Endothelial cell of umbilical vein (primary cell): ENCODE measurements around the gene CLSTN1. TPM values are rescaled to one million over a fixed set of nuclear protein-coding genes. Genes with fewer than 3 reads are reported as not detected.

Experiments used
- BruUV-seq: library from RNA; stranded (reverse); fragments of 400-500 nt; replicated peaks from 2 replicates; lab custom pipeline; 2021; lab: Mats Ljungman, UMichigan
- CTCF ChIA-PET: fragments of 300-600, 350-600 bp; sonication (Branson Sonifier 250); formaldehyde crosslinking; loops from one replicate; lab custom pipeline; 2021; ENCODE audit warnings: antibody characterized with exemption, inconsistent platforms; lab: Charles Lee
- POLR2A ChIA-PET: fragments of 300-600, 350-600 bp; sonication (Branson Sonifier 250); formaldehyde crosslinking; loops from one replicate; lab custom pipeline; 2021; ENCODE audit warnings: antibody characterized with exemption, inconsistent platforms; lab: Charles Lee
- DNase-seq: peaks from one replicate; pipeline ENCODE4 v3.0.0-alpha.2; 2011; ENCODE audit warnings: low read depth, low spot score
- FAIRE-seq: peaks from 2 replicates; lab custom pipeline; 2011; peaks lifted over from hg19 to GRCh38; lab: Jason Lieb, UNC
- H2AFZ ChIP-seq: 2 replicates; pipeline ENCODE4 v1.6.0; 2012; ENCODE audit warnings: low read depth, low read length, control low read depth, inconsistent platforms
- H3K27ac ChIP-seq: 2 replicates; pipeline ENCODE4 v1.5.1; 2011; ENCODE audit warnings: low read depth, mild to moderate bottlenecking, control low read depth, low read length, moderate library complexity; ENCODE audit not compliant: insufficient read depth
- H3K27me3 ChIP-seq, 2 experiments: 2 replicates each; pipeline versions ENCODE4 v1.6.0 to v1.6.1; 2011; ENCODE audit warnings: low read length in 2 of 2, mixed read lengths in 1 of 2; ENCODE audit not compliant: control insufficient read depth in 2 of 2, insufficient read depth in 2 of 2
- H3K36me3 ChIP-seq, 2 experiments: 2 replicates in 1 of 2; 3 replicates in 1 of 2; pipeline ENCODE4 v1.5.1; 2011; ENCODE audit warnings: low read length in 2 of 2, mild to moderate bottlenecking in 1 of 2, moderate library complexity in 1 of 2; ENCODE audit not compliant: control insufficient read depth in 2 of 2, insufficient read depth in 2 of 2; ENCODE audit errors: extremely low read depth in 1 of 2
- H3K4me1 ChIP-seq: 3 replicates; pipeline ENCODE4 v1.5.1; 2011; ENCODE audit warnings: mild to moderate bottlenecking, low read length; ENCODE audit not compliant: control insufficient read depth, insufficient read depth; ENCODE audit errors: extremely low read depth
- H3K4me2 ChIP-seq: 2 replicates; pipeline ENCODE4 v1.6.1; 2011; ENCODE audit warnings: low read length, control low read depth, mixed read lengths; ENCODE audit not compliant: insufficient read depth
- H3K4me3 ChIP-seq, 3 experiments: fragments of 200-600 bp in 1 of 3; sonication (generic), shearing (Covaris generic) in 1 of 3; replicated peaks in 1 of 3; 2 replicates each; pipeline ENCODE4 v1.5.1; 2011 to 2016; ENCODE audit warnings: control low read depth in 3 of 3, low read length in 3 of 3, mild to moderate bottlenecking in 2 of 3, inconsistent platforms in 1 of 3, low read depth in 1 of 3, moderate library complexity in 1 of 3; ENCODE audit not compliant: insufficient read depth in 1 of 3
- H3K79me2 ChIP-seq: 2 replicates; pipeline ENCODE4 v1.6.0; 2012; ENCODE audit warnings: low read length, inconsistent platforms; ENCODE audit not compliant: control insufficient read depth, insufficient read depth
- H3K9ac ChIP-seq: replicated peaks from 2 replicates; pipeline ENCODE3; 2011; ENCODE audit warnings: low read length, control low read depth; ENCODE audit not compliant: insufficient read depth; ENCODE audit errors: extremely low read depth
- H3K9me1 ChIP-seq: replicated peaks from 3 replicates; pipeline ENCODE4 v1.6.0; 2011; ENCODE audit warnings: mild to moderate bottlenecking, low read length; ENCODE audit not compliant: control insufficient read depth, insufficient read depth; ENCODE audit errors: extremely low read depth
- H3K9me3 ChIP-seq: replicated peaks from 2 replicates; pipeline ENCODE4 v1.5.1; 2012; ENCODE audit warnings: low read length, inconsistent platforms; ENCODE audit not compliant: control insufficient read depth, insufficient read depth
- H4K20me1 ChIP-seq: replicated peaks from 2 replicates; pipeline ENCODE3; 2011; ENCODE audit warnings: mild to moderate bottlenecking, low read length; ENCODE audit not compliant: control insufficient read depth, insufficient read depth; ENCODE audit errors: extremely low read depth
- CTCF ChIP-seq, 2 donors: IDR thresholded peaks; 1 replicate in 1 of 2; 2 replicates in 1 of 2; pipeline ENCODE4 v1.5.1; 2011; ENCODE audit warnings: low read length in 2 of 2, mild to moderate bottlenecking in 2 of 2, moderate library complexity in 2 of 2, control low read depth in 1 of 2, inconsistent platforms in 1 of 2, low read depth in 1 of 2; ENCODE audit not compliant: insufficient read depth in 1 of 2; ENCODE audit errors: extremely low read depth in 1 of 2
- EZH2 ChIP-seq: IDR thresholded peaks from 2 replicates; pipeline ENCODE4 v1.6.1; 2012; ENCODE audit warnings: borderline replicate concordance, low read depth, mild to moderate bottlenecking, moderate library complexity, low read length, inconsistent platforms; ENCODE audit not compliant: severe bottlenecking
- FOS ChIP-seq: IDR thresholded peaks from 2 replicates; pipeline ENCODE4 v1.6.1; 2011; ENCODE audit warnings: mild to moderate bottlenecking, low read length, moderate library complexity, borderline replicate concordance; ENCODE audit not compliant: insufficient read depth
- JUN ChIP-seq: IDR thresholded peaks from 2 replicates; pipeline ENCODE4 v1.6.1; 2011; ENCODE audit warnings: borderline replicate concordance, low read depth; ENCODE audit not compliant: insufficient read length, insufficient read depth
- MAX ChIP-seq: IDR thresholded peaks from 2 replicates; pipeline ENCODE4 v1.6.1; 2011; ENCODE audit not compliant: insufficient read depth, insufficient read length
- dilution Hi-C: fragments of 300-500 bp; cut with MboI; formaldehyde crosslinking; loops from one replicate; pipeline ENCODE4 v1.15.0; 2019; ENCODE audit warnings: low sequenced_read_pairs; ENCODE audit not compliant: extremely low pct_ligation_motif_present
- intact Hi-C: fragments of 100-400 bp; cut with micrococcal nuclease; formaldehyde crosslinking; loops from one replicate; pipeline ENCODE4 v1.10.0; 2022
- polyA plus RNA-seq, 4 experiments: library from polyadenylated mRNA; depleted of rRNA in 3 of 4; stranded (reverse) in 3 of 4; unstranded in 1 of 4; fragments of >200 nt; gene quantifications; 2 replicates each; pipeline versions ENCODE4 v1.2.1 to v1.2.3, GENCODE V29; 2011 to 2012; ENCODE audit warnings: missing spikeins in 1 of 4
- total RNA-seq: library from RNA; stranded (reverse); gene quantifications from 2 replicates; pipeline ENCODE4 v1.2.3, GENCODE V29; 2021

Gene CLSTN1
- total and polyA plus RNA-seq, 2 donors (not counting 3 experiments of a cell fraction or from before 2014, with no cell fraction given) = 49.1 to 130 TPM

GRCh38 chr1:9782116-9782751 lies 41.5 kb downstream of the CLSTN1 start:
- no peak overlapping the region for H2AFZ ChIP-seq
- no TSS peak for BruUV-seq
- H3K4me2 ChIP-seq = no peak overlapping the region
- intact Hi-C loops (no loop called here), dilution Hi-C loops (no loop called here)
- no peaks in the 10 kb centered on the region for H3K9me1 ChIP-seq
- peaks cover 4% of the 10 kb centered on the region for H3K4me1 ChIP-seq
- no peak overlapping the region for H3K9ac ChIP-seq
- H4K20me1 ChIP-seq = no peaks in the 10 kb centered on the region
- TF ChIP-seq FOS (peak; percentile 54), JUN (no peak)
- no peak for DNase-seq
- FAIRE-seq = peak; percentile 42
- ChIA-PET CTCF (interaction anchor here (0.8 to 2.0 kb wide), 5 partner anchors 9 to 160 kb away, joined by 3 to 9 read pairs (median 3); no protein-coding TSS in a partner anchor), POLR2A (no interaction called here)
- H3K27ac ChIP-seq = no peak overlapping the region
- peaks cover 25% of the 10 kb centered on the region for H3K79me2 ChIP-seq
- no peak overlapping the region for H3K4me3 ChIP-seq
- H3K36me3 ChIP-seq = no peaks in the 10 kb centered on the region
- H3K9me3 ChIP-seq = no peaks in the 10 kb centered on the region
- H3K27me3 ChIP-seq = no peaks in the 10 kb centered on the region

- dilution Hi-C loops = no loop called here
- Histone ChIP-seq H3K4me3 (no peak overlapping the region), H3K27me3 (no peaks in the 10 kb centered on the region), H2AFZ (no peak overlapping the region), H3K9ac (no peak overlapping the region), H3K79me2 (peaks cover 20% of the 10 kb centered on the region), H4K20me1 (no peaks in the 10 kb centered on the region), H3K9me3 (no peaks in the 10 kb centered on the region), H3K4me2 (no peak overlapping the region), H3K4me1 (peaks cover 4% of the 10 kb centered on the region), H3K27ac (no peak overlapping the region), H3K36me3 (no peaks in the 10 kb centered on the region), H3K9me1 (no peaks in the 10 kb centered on the region)
- intact Hi-C loops = no loop called here
- ChIA-PET POLR2A (no interaction called here), CTCF (interaction anchor here (2.0 kb wide), 1 partner anchor 87 kb away, joined by 9 read pairs; no protein-coding TSS in a partner anchor)
- no peak for TF ChIP-seq CTCF (IDR thresholded peaks at IDR 0.05; ENCODE audit: extremely low read depth in 1 of 2, insufficient read depth in 1 of 2, low read depth in 1 of 2, low read length in 2 of 2)
- no peak for TF ChIP-seq EZH2
- TF ChIP-seq MAX = no peak
- DNase-seq (no peak), FAIRE-seq (no peak)
- BruUV-seq = no TSS peak
Measured at GRCh38 chr1:9780554-9781110, 43.1 kb downstream of the CLSTN1 start.
